Testis (tissue), 3 donors: Measurements from ENCODE around the gene LCT. TPM values are rescaled to one million over a fixed set of nuclear protein-coding genes. Genes with fewer than 3 reads are reported as not detected.

Experiments
- DNase-seq: peaks from one replicate; pipeline ENCODE4 v3.0.0-alpha.2; 2019
- H3K27ac ChIP-seq, 2 donors: fragments of 200-600 bp; sonication (generic); one replicate each; pipeline ENCODE4 v1.5.1; 2019
- H3K27me3 ChIP-seq: fragments of 200-600 bp; sonication (generic); one replicate; pipeline ENCODE4 v1.5.1; 2019
- H3K36me3 ChIP-seq: fragments of 200-600 bp; sonication (generic); one replicate; pipeline ENCODE4 v1.5.1; 2017; ENCODE audit warnings: low read depth; ENCODE audit errors: missing control alignments
- H3K4me1 ChIP-seq: fragments of 200-600 bp; sonication (generic); one replicate; pipeline ENCODE4 v1.5.1; 2019
- H3K4me3 ChIP-seq, 2 donors: fragments of 200-600 bp; sonication (generic); one replicate each; pipeline ENCODE4 v1.5.1; 2017 to 2019
- H3K9me3 ChIP-seq: fragments of 200-600 bp; sonication (generic); one replicate; pipeline ENCODE4 v1.5.1; 2017
- CTCF ChIP-seq, 3 experiments: fragments of 450-650 bp in 2 of 3; fragments of 200-600 bp in 1 of 3; sonication (generic) in 1 of 3; IDR thresholded peaks; one replicate each; pipeline ENCODE4 v1.5.1; 2016 to 2019; ENCODE audit warnings: antibody characterized with exemption in 3 of 3, mild to moderate bottlenecking in 2 of 3, moderate library complexity in 1 of 3
- POLR2A ChIP-seq: fragments of 450-650 bp; IDR thresholded peaks from one replicate; pipeline ENCODE4 v1.6.1; 2017; ENCODE audit warnings: antibody characterized with exemption, mild to moderate bottlenecking, moderate library complexity
- WGBS, 2 donors: methylation state at CpG; one replicate each; pipeline ENCODE4 v1.1.5; 2018; 5-methylcytosine and 5-hydroxymethylcytosine counted together
- intact Hi-C: fragments of 100-400 bp; cut with DNase I; formaldehyde crosslinking; loops from one replicate; pipeline ENCODE4 v1.15.1; 2023; ENCODE audit warnings: low total_unique reads
- polyA plus RNA-seq: library from polyadenylated mRNA; stranded (reverse); fragments of 350-450 nt; fragmentation: Illumina TruSeq; extraction: RNeasy Lipid Tissue Mini Kit (QIAGEN cat#74804); gene quantifications from one replicate; pipeline ENCODE4 v1.2.3, GENCODE V29; 2014; ENCODE audit warnings: low read depth, low replicate concordance; ENCODE audit not compliant: insufficient read depth
- total RNA-seq, 2 donors: library from RNA; depleted of rRNA; stranded (reverse); fragments of >200 nt; gene quantifications; one replicate each; pipeline ENCODE4 v1.2.3, GENCODE V29; 2016

Gene LCT
- total and polyA plus RNA-seq, 3 donors from 2014 or later = 0.22 to 0.62 (median 0.47) TPM

- H3K4me1 ChIP-seq = peaks cover 10% of the 10 kb centered on the region
- TF ChIP-seq CTCF (IDR thresholded peaks at IDR 0.05) (no peak), POLR2A (no peak)
- H3K27me3 ChIP-seq = no peaks in the 10 kb centered on the region
- WGBS, 2 donors = 1 to 4% methylated on average over 4 to 26 of the region's 26 CpGs
- H3K4me3 ChIP-seq = peak overlapping the region; percentile 77 to 86
- peak; percentile 67 for DNase-seq
- no peaks in the 10 kb centered on the region for H3K36me3 ChIP-seq
- no peaks in the 10 kb centered on the region for H3K9me3 ChIP-seq
- intact Hi-C loops = no loop called here
- H3K27ac ChIP-seq = peak overlapping the region; percentile 71 to 87
Measured at GRCh38 chr2:135875491-135876065, 38.6 kb upstream of the LCT start.

- 54 to 60% methylated on average over 19 of the region's 19 CpGs for WGBS, 2 donors
- Histone ChIP-seq H3K4me3 (peak overlapping the region in 1 of 2 donors; percentile 77), H3K9me3 (no peaks in the 10 kb centered on the region), H3K27ac (no peak overlapping the region), H3K27me3 (no peaks in the 10 kb centered on the region), H3K4me1 (peaks cover 10% of the 10 kb centered on the region), H3K36me3 (no peaks in the 10 kb centered on the region)
- DNase-seq = no peak
- TF ChIP-seq CTCF (IDR thresholded peaks at IDR 0.05) = no peak
- TF ChIP-seq POLR2A = no peak
- intact Hi-C loops = no loop called here
Measured at GRCh38 chr2:135874777-135875365, 37.9 kb upstream of the LCT start.

- no peak overlapping the region for H3K4me3 ChIP-seq
- intact Hi-C loops = no loop called here
- H3K27ac ChIP-seq = no peak overlapping the region
Measured at GRCh38 chr2:135870571-135870970, 33.6 kb upstream of the LCT start.

GRCh38 chr2:135863233-135863632 is 26.2 kb upstream of the LCT start:
- WGBS, 2 donors = 66 to 77% methylated on average over 6 of the region's 6 CpGs
- Histone ChIP-seq H3K9me3 (no peaks in the 10 kb centered on the region), H3K36me3 (no peaks in the 10 kb centered on the region), H3K27ac (no peak overlapping the region), H3K27me3 (no peaks in the 10 kb centered on the region), H3K4me1 (no peaks in the 10 kb centered on the region), H3K4me3 (no peak overlapping the region)
- TF ChIP-seq POLR2A (no peak), CTCF (IDR thresholded peaks at IDR 0.05) (no peak)
- intact Hi-C loops = no loop called here
- no peak for DNase-seq

More at GRCh38 chr2:135870571-135870970, 33.6 kb upstream of the LCT start:
- H3K27me3 ChIP-seq = no peaks in the 10 kb centered on the region
- no peaks in the 10 kb centered on the region for H3K9me3 ChIP-seq
- H3K36me3 ChIP-seq = no peaks in the 10 kb centered on the region
- WGBS, 2 donors = 63 to 100% methylated on average over 1 of the region's 1 CpG
- no peak for DNase-seq
- H3K4me1 ChIP-seq = peaks cover 6% of the 10 kb centered on the region
- TF ChIP-seq CTCF (IDR thresholded peaks at IDR 0.05) = no peak
- TF ChIP-seq POLR2A = no peak

- no peak overlapping the region for H3K27ac ChIP-seq
- intact Hi-C loops = no loop called here
- H3K36me3 ChIP-seq = no peaks in the 10 kb centered on the region
Measured at GRCh38 chr2:135862718-135863117, 25.7 kb upstream of the LCT start.

More at GRCh38 chr2:135862718-135863117, 25.7 kb upstream of the LCT start:
- Histone ChIP-seq H3K9me3 (no peaks in the 10 kb centered on the region), H3K4me1 (no peaks in the 10 kb centered on the region), H3K4me3 (no peak overlapping the region), H3K27me3 (no peaks in the 10 kb centered on the region)
- 84% methylated on average over 4 of the region's 4 CpGs for WGBS, 2 donors
- no peak for DNase-seq
- TF ChIP-seq POLR2A = no peak
- no peak for TF ChIP-seq CTCF (IDR thresholded peaks at IDR 0.05)
